ENCODE results near the gene UCKL1.
"Not testable (repeated sequence)": the region's sequence is repeated elsewhere in the genome, so short reads cannot be mapped to it uniquely, and the experiment has no call there.

Gene UCKL1

GRCh38 chr20:63942969-63943807 is 13.0 kb downstream of the UCKL1 start:
- DNase-seq, result no peak

GRCh38 chr20:63942250-63942951 is 13.8 kb downstream of the UCKL1 start:
- DNase-seq, result no peak

GRCh38 chr20:63941282-63942081 is 14.7 kb downstream of the UCKL1 start:
- no peak for DNase-seq

GRCh38 chr20:63940472-63941266 is 15.5 kb downstream of the UCKL1 start:
- DNase-seq, result no peak

GRCh38 chr20:63940071-63940471 is 16.1 kb downstream of the UCKL1 start:
- no peak for DNase-seq

- DNase-seq, result no peak
Observed at GRCh38 chr20:63939061-63939935, 16.9 kb downstream of the UCKL1 start.

GRCh38 chr20:63937596-63937995 is 18.6 kb downstream of the UCKL1 start:
- DNase-seq, result no peak

- no peak for DNase-seq
Observed at GRCh38 chr20:63935447-63935846, 20.8 kb downstream of the UCKL1 start.

GRCh38 chr20:63934271-63935068 is 21.7 kb downstream of the UCKL1 start:
- no peak for DNase-seq

- no peak for DNase-seq
Observed at GRCh38 chr20:63933646-63934045, 22.6 kb downstream of the UCKL1 start.

GRCh38 chr20:63932606-63933160 is 23.5 kb downstream of the UCKL1 start:
- no peak for DNase-seq

- no peak for DNase-seq
Observed at GRCh38 chr20:63931735-63932134, 24.5 kb downstream of the UCKL1 start.

GRCh38 chr20:63930971-63931553 is 25.2 kb downstream of the UCKL1 start:
- no peak for DNase-seq

GRCh38 chr20:63929473-63929883 is 26.7 kb downstream of the UCKL1 start:
- not testable (repeated sequence) for DNase-seq

- DNase-seq, result no peak
Observed at GRCh38 chr20:63929071-63929470, 27.1 kb downstream of the UCKL1 start.

GRCh38 chr20:63926298-63926697 is 29.9 kb downstream of the UCKL1 start:
- no peak for DNase-seq

GRCh38 chr20:63924241-63924640 is 32.0 kb downstream of the UCKL1 start:
- DNase-seq, result no peak

- DNase-seq, result no peak
Observed at GRCh38 chr20:63923651-63924050, 32.6 kb downstream of the UCKL1 start.

GRCh38 chr20:63920226-63920625 is 36.0 kb downstream of the UCKL1 start:
- no peak for DNase-seq

GRCh38 chr20:63919130-63919529 is 37.1 kb downstream of the UCKL1 start:
- no peak for DNase-seq

All from KG1 (cell line).